Uterus (tissue), 2 donors: ENCODE measurements around the gene RABGAP1L.

Source experiments
- CTCF ChIP-seq, 4 experiments: fragments of 200-600 bp in 2 of 4; fragments of 450-650 bp in 2 of 4; sonication (generic) in 2 of 4; IDR thresholded peaks; one replicate each; pipeline ENCODE4 v1.5.1; 2016 to 2019; ENCODE audit warnings: antibody characterized with exemption in 4 of 4, mild to moderate bottlenecking in 2 of 4, moderate library complexity in 1 of 4
- POLR2A ChIP-seq, 2 donors: fragments of 450-650 bp; IDR thresholded peaks; one replicate each; pipeline ENCODE4 v1.6.1; 2016; ENCODE audit warnings: antibody characterized with exemption in 2 of 2, mild to moderate bottlenecking in 1 of 2, moderate library complexity in 1 of 2

- TF ChIP-seq CTCF (IDR thresholded peaks at IDR 0.05) (no peak), POLR2A (IDR thresholded peaks at IDR 0.05) (no peak)
Observed at GRCh38 chr1:174405219-174405618, 245.9 kb downstream of the RABGAP1L start.
